Caco-2 (cell line): Measurements from ENCODE around the gene GCNT3. TPM values are rescaled to one million over a fixed set of nuclear protein-coding genes. Genes with fewer than 3 reads are reported as not detected.

Experiments used
- BruUV-seq: library from RNA; stranded (reverse); fragments of 400-500 nt; replicated peaks from 2 replicates; lab custom pipeline; 2021; lab: Mats Ljungman, UMichigan
- CTCF ChIA-PET: fragments of 300-600 bp; sonication (Branson Sonifier 250); formaldehyde crosslinking; loops from one replicate; lab custom pipeline; 2022; ENCODE audit warnings: antibody characterized with exemption; lab: Charles Lee
- POLR2A ChIA-PET: fragments of 300-600 bp; sonication (Branson Sonifier 250); formaldehyde crosslinking; loops from one replicate; lab custom pipeline; 2022; ENCODE audit warnings: antibody characterized with exemption; lab: Charles Lee
- DNase-seq, 2 experiments: peaks; one replicate each; pipeline versions ENCODE4 v3.0.0 to v3.0.0-alpha.2; 2020 to 2022
- H3K27me3 ChIP-seq: replicated peaks from 2 replicates; pipeline ENCODE4 v1.6.0; 2011; ENCODE audit warnings: low read length; ENCODE audit not compliant: control insufficient read depth, insufficient read depth
- H3K36me3 ChIP-seq: 2 replicates; pipeline ENCODE4 v1.5.1; 2011; ENCODE audit warnings: low read length; ENCODE audit not compliant: control insufficient read depth, insufficient read depth
- H3K4me1 ChIP-seq: fragments of 250-450 bp; sonication (Bioruptor Pico); 2 replicates; pipeline ENCODE4 v1.5.1; 2020; ENCODE audit warnings: mild to moderate bottlenecking
- H3K4me3 ChIP-seq: 2 replicates; pipeline ENCODE4 v1.5.1; 2011; ENCODE audit warnings: low read depth, mild to moderate bottlenecking, control low read depth, low read length
- H3K9me3 ChIP-seq: fragments of 250-450 bp; sonication (Bioruptor Pico); 2 replicates; pipeline ENCODE4 v1.5.1; 2020; ENCODE audit warnings: mild to moderate bottlenecking, moderate library complexity
- H3K27ac Mint-ChIP-seq: one replicate; pipeline ENCODE4 v1.8.0; 2022; ENCODE audit warnings: mixed read lengths; ENCODE audit not compliant: unreplicated experiment
- H3K27me3 Mint-ChIP-seq: one replicate; pipeline ENCODE4 v1.8.0; 2022; ENCODE audit warnings: mixed read lengths; ENCODE audit not compliant: insufficient read depth, unreplicated experiment
- H3K36me3 Mint-ChIP-seq: one replicate; pipeline ENCODE4 v1.8.0; 2022; ENCODE audit warnings: mild to moderate bottlenecking, mixed read lengths; ENCODE audit not compliant: insufficient read depth, unreplicated experiment
- H3K4me1 Mint-ChIP-seq: one replicate; pipeline ENCODE4 v1.8.0; 2022; ENCODE audit warnings: low read depth, mixed read lengths; ENCODE audit not compliant: unreplicated experiment
- H3K4me3 Mint-ChIP-seq: one replicate; pipeline ENCODE4 v1.8.0; 2022; ENCODE audit warnings: mild to moderate bottlenecking, moderate library complexity, mixed read lengths; ENCODE audit not compliant: unreplicated experiment
- H3K9me3 Mint-ChIP-seq: one replicate; pipeline ENCODE4 v1.8.0; 2022; ENCODE audit warnings: mixed read lengths; ENCODE audit not compliant: unreplicated experiment
- CTCF ChIP-seq, 2 experiments: fragments of 200-600 bp in 1 of 2; IDR thresholded peaks; 1 replicate in 1 of 2; 2 replicates in 1 of 2; pipeline versions ENCODE4 v1.5.1 to v1.8.0; 2011 to 2022; ENCODE audit warnings: antibody characterized with exemption in 1 of 2, control low read depth in 1 of 2, inconsistent platforms in 1 of 2, low read depth in 1 of 2, low read length in 1 of 2, mild to moderate bottlenecking in 1 of 2, moderate library complexity in 1 of 2; ENCODE audit not compliant: insufficient read depth in 1 of 2, severe bottlenecking in 1 of 2, unreplicated experiment in 1 of 2
- intact Hi-C: fragments of 100-400 bp; cut with micrococcal nuclease; formaldehyde crosslinking; loops from one replicate; pipeline ENCODE4 v1.10.0; 2022; ENCODE audit not compliant: unreplicated experiment
- total RNA-seq: library from RNA; stranded (reverse); gene quantifications from 2 replicates; pipeline ENCODE4 v1.2.3, GENCODE V29; 2022

The GCNT3 gene
- total RNA-seq, 1 experiment from 2014 or later: 1.9 TPM

GRCh38 chr15:59570315-59570714 is 41.3 kb upstream of the GCNT3 start:
- H3K36me3 Mint-ChIP-seq: no peaks in the 10 kb centered on the region
- no TSS peak for BruUV-seq
- H3K9me3 Mint-ChIP-seq: no peaks in the 10 kb centered on the region
- H3K4me3 Mint-ChIP-seq: no peak overlapping the region
- intact Hi-C loops: loop anchor here (1.0 kb wide), 1 partner anchor 16 kb away; no protein-coding TSS in a partner anchor
- peak in 1 of 2 experiments; percentile 7 for DNase-seq
- H3K36me3 ChIP-seq: no peaks in the 10 kb centered on the region
- peak overlapping the region; percentile 9 for H3K27ac Mint-ChIP-seq
- H3K27me3 Mint-ChIP-seq: no peaks in the 10 kb centered on the region
- H3K4me1 ChIP-seq: peaks cover 5% of the 10 kb centered on the region
- peaks cover 14% of the 10 kb centered on the region for H3K4me1 Mint-ChIP-seq
- TF ChIP-seq CTCF (IDR thresholded peaks at IDR 0.05; ENCODE audit: insufficient read depth in 1 of 2, low read depth in 1 of 2, low read length in 1 of 2, severe bottlenecking in 1 of 2, unreplicated experiment in 1 of 2): no peak
- CTCF ChIA-PET: no interaction called here
- POLR2A ChIA-PET: no interaction called here
- no peaks in the 10 kb centered on the region for H3K27me3 ChIP-seq
- no peak overlapping the region for H3K4me3 ChIP-seq
- H3K9me3 ChIP-seq: peaks cover 5% of the 10 kb centered on the region; the same call in 1 of the 2 replicates

- Mint-ChIP-seq H3K27me3 (no peaks in the 10 kb centered on the region), H3K4me3 (no peak overlapping the region), H3K4me1 (peaks cover 14% of the 10 kb centered on the region), H3K36me3 (no peaks in the 10 kb centered on the region), H3K9me3 (no peaks in the 10 kb centered on the region), H3K27ac (no peak overlapping the region)
- CTCF ChIA-PET: interaction anchor here (0.7 kb wide), 1 partner anchor 78 kb away, joined by 4 read pairs; no protein-coding TSS in a partner anchor
- TF ChIP-seq CTCF (IDR thresholded peaks at IDR 0.05; ENCODE audit: insufficient read depth in 1 of 2, low read depth in 1 of 2, low read length in 1 of 2, severe bottlenecking in 1 of 2, unreplicated experiment in 1 of 2): no peak
- no peaks in the 10 kb centered on the region for H3K36me3 ChIP-seq
- H3K9me3 ChIP-seq: no peaks in the 10 kb centered on the region
- no peak overlapping the region for H3K4me3 ChIP-seq
- no peak for DNase-seq
- POLR2A ChIA-PET: no interaction called here
- BruUV-seq: no TSS peak
- H3K27me3 ChIP-seq: no peaks in the 10 kb centered on the region
- peaks cover 5% of the 10 kb centered on the region for H3K4me1 ChIP-seq
- intact Hi-C loops: no loop called here
These were observed 40.0 kb upstream of the GCNT3 start for GRCh38 chr15:59571606-59572005.

- no peaks in the 10 kb centered on the region for H3K27me3 Mint-ChIP-seq
These were observed 28.5 kb upstream of the GCNT3 start for GRCh38 chr15:59583088-59583487.

More at GRCh38 chr15:59583088-59583487, 28.5 kb upstream of the GCNT3 start:
- no peak for DNase-seq
- no peak overlapping the region for H3K4me3 ChIP-seq
- ChIA-PET CTCF (no interaction called here), POLR2A (no interaction called here)
- no peak overlapping the region for H3K27ac Mint-ChIP-seq
- H3K36me3 ChIP-seq: no peaks in the 10 kb centered on the region
- no peak overlapping the region for H3K4me3 Mint-ChIP-seq
- H3K4me1 Mint-ChIP-seq: peaks cover 5% of the 10 kb centered on the region
- no peaks in the 10 kb centered on the region for H3K27me3 ChIP-seq
- H3K4me1 ChIP-seq: no peaks in the 10 kb centered on the region
- no peaks in the 10 kb centered on the region for H3K9me3 ChIP-seq
- TF ChIP-seq CTCF (IDR thresholded peaks at IDR 0.05; ENCODE audit: insufficient read depth in 1 of 2, low read depth in 1 of 2, low read length in 1 of 2, severe bottlenecking in 1 of 2, unreplicated experiment in 1 of 2): no peak
- no TSS peak for BruUV-seq
- no peaks in the 10 kb centered on the region for H3K36me3 Mint-ChIP-seq
- no peaks in the 10 kb centered on the region for H3K9me3 Mint-ChIP-seq
- intact Hi-C loops: no loop called here
